HUES6 (cell line): ENCODE data around the gene LDLRAD3.
"Not testable (repeated sequence)": the region's sequence is repeated elsewhere in the genome, so short reads cannot be mapped to it uniquely, and the experiment has no call there.

Experiments used
- H3K27ac ChIP-seq: 2 replicates; pipeline ENCODE4 v1.7.0; 2013; ENCODE audit warnings: low read depth, mild to moderate bottlenecking, low read length, inconsistent platforms
- H3K27me3 ChIP-seq: 2 replicates; pipeline ENCODE4 v1.6.1; 2013; ENCODE audit warnings: low read length; ENCODE audit not compliant: control insufficient read depth, insufficient read depth
- H3K36me3 ChIP-seq: 2 replicates; pipeline ENCODE4 v1.6.1; 2013; ENCODE audit warnings: low read length; ENCODE audit not compliant: control insufficient read depth, insufficient read depth
- H3K4me1 ChIP-seq: 2 replicates; pipeline ENCODE4 v1.6.1; 2013; ENCODE audit warnings: low read length; ENCODE audit not compliant: control insufficient read depth, insufficient read depth
- H3K4me3 ChIP-seq: 2 replicates; pipeline ENCODE4 v1.5.1; 2013; ENCODE audit warnings: low read depth, low read length
- H3K9ac ChIP-seq: one replicate; pipeline ENCODE4 v1.6.1; 2013; ENCODE audit warnings: mild to moderate bottlenecking, low read length
- H3K9me3 ChIP-seq: 2 replicates; pipeline ENCODE4 v1.6.1; 2013; ENCODE audit warnings: low read depth, low read length; ENCODE audit not compliant: control insufficient read depth, insufficient read depth

LDLRAD3 gene

GRCh38 chr11:36164506-36165250 is 220.8 kb downstream of the LDLRAD3 start:
- H3K27ac ChIP-seq: no peak overlapping the region
- no peak overlapping the region for H3K4me3 ChIP-seq
- H3K27me3 ChIP-seq: no peaks in the 10 kb centered on the region
- H3K4me1 ChIP-seq: 0 out of 2 replicates have a peak, but pooled peaks cover 7% of the 10 kb centered on the region
- no peaks in the 10 kb centered on the region for H3K36me3 ChIP-seq
- H3K9me3 ChIP-seq: no peaks in the 10 kb centered on the region
- no peak overlapping the region for H3K9ac ChIP-seq

DNA sequence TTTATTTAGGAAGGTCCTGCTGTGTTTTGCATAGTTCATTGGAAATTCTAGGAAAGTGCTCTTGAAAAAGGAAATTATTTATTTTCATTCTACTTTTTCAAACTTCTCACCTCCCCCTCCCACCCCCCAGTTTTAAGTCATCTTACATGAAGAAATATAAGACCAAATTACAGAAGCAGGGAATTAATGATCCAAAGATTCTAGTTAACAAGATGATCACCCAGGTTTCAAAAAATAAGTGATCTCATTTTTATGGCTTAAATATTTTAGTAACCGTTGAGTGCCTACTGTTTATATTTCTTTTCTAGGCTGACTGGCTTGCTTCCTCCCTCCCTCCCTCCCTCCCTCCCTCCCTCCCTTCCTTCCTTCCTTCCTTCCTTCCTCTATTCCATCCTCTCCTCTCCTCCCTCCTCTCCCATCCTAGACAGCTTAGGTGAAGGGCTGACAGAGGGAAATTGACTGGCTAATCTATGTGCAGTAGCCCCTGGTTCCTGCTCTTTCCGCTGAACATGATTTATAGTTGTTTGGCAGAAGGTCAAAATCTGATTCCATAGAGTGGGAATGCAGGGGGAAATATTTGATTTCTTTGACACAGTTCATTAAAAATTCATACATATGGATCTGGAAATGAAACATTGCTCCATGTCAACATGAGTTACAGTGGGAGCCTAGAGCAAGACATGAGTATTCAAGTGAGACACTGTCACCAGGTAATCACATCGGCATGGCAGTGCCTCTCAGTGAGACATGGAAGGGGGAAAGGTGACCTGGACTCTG is 221.9 kb downstream of the LDLRAD3 start:
- Histone ChIP-seq H3K9me3 (no peaks in the 10 kb centered on the region), H3K27ac (no peak overlapping the region), H3K4me1 (0 out of 2 replicates have a peak, but pooled peaks cover 7% of the 10 kb centered on the region), H3K9ac (no peak overlapping the region), H3K4me3 (no peak overlapping the region), H3K27me3 (no peaks in the 10 kb centered on the region), H3K36me3 (no peaks in the 10 kb centered on the region)

DNA sequence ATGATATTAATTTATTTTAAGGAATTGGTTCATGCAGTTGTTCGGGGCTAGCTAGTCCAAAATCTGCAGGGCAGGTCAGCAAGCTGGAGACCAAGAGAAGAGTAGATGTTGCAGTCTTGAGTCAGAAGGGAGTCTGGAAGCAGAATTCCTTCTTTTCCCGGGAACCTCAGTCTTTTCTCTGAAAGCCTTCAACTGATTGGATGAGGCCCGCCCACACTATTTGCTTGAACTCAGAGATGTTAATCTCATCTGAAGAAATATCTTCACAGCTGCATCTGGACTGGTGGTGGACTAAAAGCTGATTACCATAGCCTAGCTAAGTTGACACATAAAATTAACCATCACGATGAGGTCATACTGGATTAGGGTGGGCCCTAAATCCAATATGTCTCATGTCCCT is 223.2 kb downstream of the LDLRAD3 start:
- Histone ChIP-seq H3K27me3 (no peaks in the 10 kb centered on the region), H3K4me3 (no peak overlapping the region), H3K27ac (no peak overlapping the region), H3K9me3 (peaks cover 3% of the 10 kb centered on the region; the same call in 1 of the 2 replicates), H3K36me3 (no peaks in the 10 kb centered on the region), H3K4me1 (0 out of 2 replicates have a peak, but pooled peaks cover 7% of the 10 kb centered on the region), H3K9ac (no peak overlapping the region)

DNA sequence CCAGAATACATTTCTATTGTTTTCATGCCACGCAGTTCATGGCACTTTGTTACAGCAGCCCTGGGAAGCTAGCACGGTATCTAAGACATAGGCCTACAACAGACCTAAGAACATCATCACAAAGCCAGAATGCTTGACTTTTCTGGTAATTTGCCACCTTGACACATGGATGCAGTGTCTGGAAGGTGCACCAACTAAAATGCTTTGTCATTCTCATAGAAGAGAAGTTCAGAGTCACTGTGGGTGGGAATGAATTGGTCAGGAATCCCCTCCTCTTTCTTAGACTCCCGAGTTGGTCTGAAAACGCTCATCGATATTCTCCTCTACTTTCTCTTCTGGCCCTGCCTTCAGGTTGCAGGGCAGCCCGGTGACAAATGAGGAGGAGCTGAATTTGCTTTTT is 223.9 kb downstream of the LDLRAD3 start:
- Histone ChIP-seq H3K9ac (no peak overlapping the region), H3K36me3 (no peaks in the 10 kb centered on the region), H3K27me3 (no peaks in the 10 kb centered on the region)

GRCh38 chr11:36177836-36178235 is 234.0 kb downstream of the LDLRAD3 start:
- no peaks in the 10 kb centered on the region for H3K9me3 ChIP-seq
- H3K36me3 ChIP-seq: no peaks in the 10 kb centered on the region
- no peaks in the 10 kb centered on the region for H3K27me3 ChIP-seq
- no peak overlapping the region for H3K27ac ChIP-seq
- no peak overlapping the region for H3K4me3 ChIP-seq
- no peaks in the 10 kb centered on the region for H3K4me1 ChIP-seq
- no peak overlapping the region for H3K9ac ChIP-seq

More for the DNA sequence above, 223.9 kb downstream of the LDLRAD3 start:
- Histone ChIP-seq H3K27ac (no peak overlapping the region), H3K4me3 (no peak overlapping the region), H3K4me1 (0 out of 2 replicates have a peak, but pooled peaks cover 2% of the 10 kb centered on the region), H3K9me3 (peaks cover 3% of the 10 kb centered on the region; the same call in 1 of the 2 replicates)

- no peak overlapping the region for H3K4me3 ChIP-seq
- no peaks in the 10 kb centered on the region for H3K9me3 ChIP-seq
- H3K27ac ChIP-seq: no peak overlapping the region
- H3K4me1 ChIP-seq: no peaks in the 10 kb centered on the region
- H3K36me3 ChIP-seq: no peaks in the 10 kb centered on the region
- H3K9ac ChIP-seq: no peak overlapping the region
- no peaks in the 10 kb centered on the region for H3K27me3 ChIP-seq
Observed at GRCh38 chr11:36186340-36187175, 242.7 kb downstream of the LDLRAD3 start.

DNA sequence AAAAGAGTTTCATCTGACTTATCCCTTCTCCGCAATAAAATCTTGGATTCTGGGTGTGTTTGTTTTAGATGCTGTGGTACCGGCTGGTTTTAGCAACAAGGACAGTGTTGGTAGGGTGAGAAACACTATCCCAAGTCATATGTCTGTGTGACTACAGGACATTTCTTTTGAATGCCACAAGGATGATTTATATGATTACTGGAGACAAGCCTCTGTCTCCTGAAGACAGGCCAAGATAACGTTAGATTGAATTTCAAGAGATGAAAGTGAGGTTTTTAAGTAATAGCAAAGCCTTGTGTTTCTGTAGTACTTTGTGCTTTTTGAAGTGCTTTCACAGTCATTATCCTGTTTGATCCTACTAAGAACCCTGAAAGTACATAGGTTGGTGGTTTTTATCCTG is 243.8 kb downstream of the LDLRAD3 start:
- H3K36me3 ChIP-seq: no peaks in the 10 kb centered on the region
- H3K9ac ChIP-seq: no peak overlapping the region
- no peaks in the 10 kb centered on the region for H3K9me3 ChIP-seq
- H3K4me3 ChIP-seq: no peak overlapping the region
- no peak overlapping the region for H3K27ac ChIP-seq
- H3K27me3 ChIP-seq: no peaks in the 10 kb centered on the region
- no peaks in the 10 kb centered on the region for H3K4me1 ChIP-seq

GRCh38 chr11:36189735-36190134 is 245.9 kb downstream of the LDLRAD3 start:
- H3K36me3 ChIP-seq, H3K9ac ChIP-seq, H3K9me3 ChIP-seq, H3K4me1 ChIP-seq, H3K27ac ChIP-seq, H3K27me3 ChIP-seq, H3K4me3 ChIP-seq: not testable (repeated sequence)

DNA sequence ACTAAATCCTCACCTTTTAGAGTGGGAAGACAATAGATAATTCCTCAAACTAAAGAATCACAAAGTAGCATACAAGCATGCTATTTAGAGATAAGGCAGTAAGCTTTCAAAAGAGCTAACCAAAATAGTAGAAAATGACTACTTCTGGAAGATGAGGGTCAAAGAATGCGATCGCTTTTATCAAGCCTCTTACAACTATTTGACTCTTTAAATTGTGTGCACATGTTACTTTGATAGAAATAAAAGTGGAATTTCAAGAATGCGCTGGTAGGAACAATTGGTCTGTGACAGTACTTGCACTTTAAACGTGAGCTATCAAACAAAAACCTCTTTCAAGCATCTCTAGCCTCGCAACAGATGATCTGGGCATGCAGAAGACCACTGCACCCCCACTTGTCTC is 248.1 kb downstream of the LDLRAD3 start:
- Histone ChIP-seq H3K9me3 (no peaks in the 10 kb centered on the region), H3K9ac (no peak overlapping the region), H3K27ac (no peak overlapping the region), H3K27me3 (no peaks in the 10 kb centered on the region), H3K4me3 (no peak overlapping the region), H3K36me3 (no peaks in the 10 kb centered on the region), H3K4me1 (peaks cover 15% of the 10 kb centered on the region; the same call in 1 of the 2 replicates)

DNA sequence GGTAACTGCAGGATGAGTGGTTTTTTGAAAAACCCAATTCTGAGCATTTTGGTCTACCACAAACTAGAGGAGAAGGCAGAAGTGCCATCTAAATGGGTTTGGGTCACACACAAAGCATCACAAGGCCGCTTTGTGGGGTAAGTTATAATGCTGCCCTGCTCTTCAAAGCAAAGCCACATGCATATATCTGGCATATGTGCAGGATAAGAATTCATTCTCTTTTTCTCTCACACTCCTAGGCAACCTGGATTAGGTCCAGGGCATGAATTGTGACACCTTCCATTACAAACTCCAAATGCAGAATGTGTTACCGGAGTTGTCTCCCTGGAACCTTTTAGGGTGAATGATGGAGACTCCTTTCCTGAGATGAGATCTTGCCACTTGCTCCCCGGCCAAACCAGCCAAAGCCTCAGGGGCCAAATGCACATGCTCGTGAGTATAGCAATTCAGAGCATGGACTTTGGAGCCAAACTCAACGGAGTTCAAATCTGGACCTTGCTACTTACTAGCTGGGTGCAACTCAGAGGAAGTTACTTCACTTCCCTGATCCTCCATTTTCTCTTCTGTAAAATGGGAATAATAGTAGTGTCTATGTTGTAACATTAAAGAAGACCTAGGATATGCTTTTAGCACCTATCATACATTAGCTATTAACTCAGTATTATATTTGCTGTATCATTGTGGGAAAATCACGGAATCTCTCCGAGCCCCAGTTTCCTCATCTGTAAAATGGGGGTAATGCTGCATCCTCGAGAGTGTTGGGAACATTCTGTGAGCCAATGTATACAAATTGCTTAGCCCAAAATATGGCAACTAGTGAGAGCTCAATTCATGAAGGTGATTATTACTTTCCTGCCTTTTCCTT is 248.8 kb downstream of the LDLRAD3 start:
- Histone ChIP-seq H3K4me1 (peaks cover 15% of the 10 kb centered on the region; the same call in 1 of the 2 replicates), H3K36me3 (no peaks in the 10 kb centered on the region), H3K27ac (no peak overlapping the region), H3K9me3 (no peaks in the 10 kb centered on the region), H3K27me3 (no peaks in the 10 kb centered on the region), H3K9ac (no peak overlapping the region), H3K4me3 (no peak overlapping the region)
